PC-3 (cell line): ENCODE data around the gene LGALS7. TPM values are rescaled to one million over a fixed set of nuclear protein-coding genes. Genes with fewer than 3 reads are reported as not detected.

ENCODE experiments used
- ATAC-seq: fragments of 200-7000 bp; cut with Tn5 transposase; 2 replicates; pipeline ENCODE4 v1.9.1; 2020; ENCODE audit warnings: mild to moderate bottlenecking, moderate library complexity
- BruUV-seq: library from RNA; stranded (reverse); fragments of 400-500 nt; replicated peaks from 2 replicates; lab custom pipeline; 2021; lab: Mats Ljungman, UMichigan
- CTCF ChIA-PET: fragments of 300-600 bp; sonication (Branson Sonifier 250); formaldehyde crosslinking; loops from one replicate; lab custom pipeline; 2022; ENCODE audit warnings: antibody characterized with exemption; lab: Charles Lee
- POLR2A ChIA-PET: fragments of 300-600 bp; sonication (Branson Sonifier 250); formaldehyde crosslinking; loops from one replicate; lab custom pipeline; 2022; ENCODE audit warnings: antibody characterized with exemption; ENCODE audit not compliant: unreplicated experiment; lab: Charles Lee
- DNase-seq: peaks from one replicate; pipeline ENCODE4 v3.0.0-alpha.2; 2015
- H2AFZ ChIP-seq: fragments of 300-600 bp; sonication (generic); 2 replicates; pipeline ENCODE4 v1.6.0; 2016; ENCODE audit warnings: antibody characterized with exemption, low read length
- H3F3A ChIP-seq: fragments of 300-600 bp; sonication (generic); one replicate; pipeline ENCODE4 v1.6.0; 2017; ENCODE audit warnings: antibody characterized with exemption, low read length, control low read depth, mild to moderate bottlenecking; ENCODE audit not compliant: unreplicated experiment
- H3K27ac ChIP-seq: fragments of 300-600 bp; sonication (generic); 2 replicates; pipeline ENCODE4 v1.5.1; 2016; ENCODE audit warnings: mild to moderate bottlenecking, low read length
- H3K27me3 ChIP-seq: fragments of 300-600 bp; sonication (generic); 2 replicates; pipeline ENCODE4 v1.6.1; 2016; ENCODE audit warnings: low read length, mixed read lengths
- H3K36me3 ChIP-seq: fragments of 300-600 bp; sonication (generic); 2 replicates; pipeline ENCODE4 v1.6.1; 2016; ENCODE audit warnings: low read depth, mixed run types, low read length, mixed read lengths
- H3K4me1 ChIP-seq: fragments of 300-600 bp; sonication (generic); 2 replicates; pipeline ENCODE4 v1.5.1; 2016; ENCODE audit warnings: low read length; ENCODE audit not compliant: insufficient read depth
- H3K4me2 ChIP-seq: fragments of 300-600 bp; sonication (generic); 2 replicates; pipeline ENCODE4 v1.6.0; 2016; ENCODE audit warnings: low read length
- H3K4me3 ChIP-seq: fragments of 300-600 bp; sonication (generic); 2 replicates; pipeline ENCODE4 v1.5.1; 2016; ENCODE audit warnings: mild to moderate bottlenecking, low read length, mixed read lengths
- H3K79me2 ChIP-seq: fragments of 300-600 bp; sonication (generic); 2 replicates; pipeline ENCODE4 v1.6.1; 2017; ENCODE audit warnings: low read length, mixed read lengths
- H3K9ac ChIP-seq: fragments of 300-600 bp; sonication (generic); 2 replicates; pipeline ENCODE4 v1.6.0; 2016; ENCODE audit warnings: mild to moderate bottlenecking, low read length
- H3K9me2 ChIP-seq: fragments of 300-600 bp; sonication (generic); replicated peaks from 2 replicates; pipeline ENCODE4 v1.6.1; 2016; ENCODE audit warnings: mixed run types, low read length, mixed read lengths
- H3K9me3 ChIP-seq: fragments of 300-600 bp; sonication (generic); 2 replicates; pipeline ENCODE4 v1.6.1; 2016; ENCODE audit warnings: low read length, mixed read lengths
- H4K20me1 ChIP-seq: fragments of 300-600 bp; sonication (generic); 2 replicates; pipeline ENCODE4 v1.6.1; 2016; ENCODE audit warnings: low read length, mixed read lengths
- CTCF ChIP-seq: fragments of 300-600 bp; sonication (generic); conservative IDR thresholded peaks from 2 replicates; pipeline ENCODE4 v1.5.1; 2017; ENCODE audit warnings: antibody characterized with exemption, low read depth, mild to moderate bottlenecking, low read length
- EZH2 ChIP-seq: fragments of 300-600 bp; sonication (generic); IDR thresholded peaks from one replicate; pipeline ENCODE4 v1.6.1; 2017; ENCODE audit warnings: antibody characterized with exemption, mild to moderate bottlenecking, low read length; ENCODE audit not compliant: unreplicated experiment
- EZH2phosphoT487 ChIP-seq: fragments of 300-600 bp; sonication (generic); IDR thresholded peaks from 2 replicates; pipeline ENCODE4 v1.6.1; 2018; ENCODE audit warnings: mild to moderate bottlenecking, antibody characterized with exemption, low read length, borderline replicate concordance
- intact Hi-C: fragments of 100-400 bp; cut with micrococcal nuclease; formaldehyde crosslinking; loops from 2 replicates; pipeline ENCODE4 v1.9.0; 2023
- total RNA-seq: library from RNA; depleted of rRNA; stranded (reverse); fragments of >200 nt; gene quantifications from 2 replicates; pipeline ENCODE4 v1.2.3, GENCODE V29; 2014

LGALS7 gene
- total RNA-seq, 1 experiment from 2014 or later, result not detected

- DNase-seq, result no peak
- no peak within 1 kb of the TSS for H2AFZ ChIP-seq
- POLR2A ChIA-PET, result no interaction called here
- H3K27ac ChIP-seq, result no peak within 1 kb of the TSS
- H4K20me1 ChIP-seq, result no peaks in the 10 kb centered on the region
- TF ChIP-seq EZH2phosphoT487 (no peak), CTCF (no peak), EZH2 (no peak)
- H3F3A ChIP-seq, result no peaks in the 10 kb centered on the region
- H3K9me2 ChIP-seq, result no peaks in the 10 kb centered on the region
- no peak within 1 kb of the TSS for H3K4me3 ChIP-seq
- H3K9me3 ChIP-seq, result no peaks in the 10 kb centered on the region
- no peaks in the 10 kb centered on the region for H3K36me3 ChIP-seq
- CTCF ChIA-PET, result no interaction called here
- 0 out of 2 replicates have a peak, but pooled peaks have one; percentile 18 for ATAC-seq
- H3K4me2 ChIP-seq, result no peak within 1 kb of the TSS
- H3K27me3 ChIP-seq, result no peaks in the 10 kb centered on the region
- BruUV-seq, result no TSS peak
- no peak within 1 kb of the TSS for H3K9ac ChIP-seq
- H3K4me1 ChIP-seq, result no peaks in the 10 kb centered on the region
- intact Hi-C loops, result no loop called here
- H3K79me2 ChIP-seq, result no peaks in the 10 kb centered on the region
These were observed 39.6 kb upstream of the LGALS7 start, which contains the start of gene LGALS4 for GRCh38 chr19:38812841-38813320. LGALS4 (minus strand) TSS chr19:38812945; CDS start chr19:38812886, 59 bp downstream.

GRCh38 chr19:38812009-38812840, 38.9 kb upstream of the LGALS7 start:
- no peaks in the 10 kb centered on the region for H3F3A ChIP-seq
- no peaks in the 10 kb centered on the region for H3K79me2 ChIP-seq
- TF ChIP-seq EZH2phosphoT487, result no peak
- TF ChIP-seq CTCF, result no peak
- no peak for TF ChIP-seq EZH2
- DNase-seq (no peak), ATAC-seq (no peak)
- no peaks in the 10 kb centered on the region for H3K9me3 ChIP-seq
- BruUV-seq, result no TSS peak
- H3K9ac ChIP-seq, result no peak overlapping the region
- no peak overlapping the region for H3K4me3 ChIP-seq
- no peaks in the 10 kb centered on the region for H3K36me3 ChIP-seq
- no peak overlapping the region for H3K4me2 ChIP-seq
- H2AFZ ChIP-seq, result no peak overlapping the region
- ChIA-PET CTCF (no interaction called here), POLR2A (interaction anchor here (0.6 kb wide), 1 partner anchor 13 kb away, joined by 7 read pairs; no protein-coding TSS in a partner anchor)
- no peaks in the 10 kb centered on the region for H3K27me3 ChIP-seq
- intact Hi-C loops, result no loop called here
- H4K20me1 ChIP-seq, result no peaks in the 10 kb centered on the region
- H3K9me2 ChIP-seq, result no peaks in the 10 kb centered on the region
- no peak overlapping the region for H3K27ac ChIP-seq
- no peaks in the 10 kb centered on the region for H3K4me1 ChIP-seq
